SK-N-SH treated with all-trans-retinoic acid at 6 μM for 48 hours (cell line): ENCODE results near the gene DCDC2C.

Source experiments
- OSR1 ChIP-seq: fragments of 250-450 bp; sonication (Bioruptor Pico); IDR thresholded peaks from 2 replicates; pipeline ENCODE4 v1.8.0; 2022; ENCODE audit warnings: moderate library complexity, mild to moderate bottlenecking, inconsistent platforms
- PATZ1 ChIP-seq: fragments of 250-450 bp; sonication (Bioruptor Pico); IDR thresholded peaks from 2 replicates; pipeline ENCODE4 v1.8.0; 2020; ENCODE audit warnings: mild to moderate bottlenecking, moderate library complexity, borderline replicate concordance
- TF ChIP-seq, protein P1 (sequence below): fragments of 250-450 bp; sonication (Bioruptor Pico); IDR thresholded peaks from 2 replicates; pipeline ENCODE4 v1.5.0; 2020; ENCODE audit warnings: mild to moderate bottlenecking, moderate library complexity
- TF ChIP-seq, protein P2 (sequence below): fragments of 250-450 bp; sonication (Bioruptor Pico); IDR thresholded peaks from 2 replicates; pipeline ENCODE4 v1.5.1; 2020; ENCODE audit warnings: low read depth, mild to moderate bottlenecking, moderate library complexity

- no peak for TF ChIP-seq PATZ1 (CRISPR knock-in tag)
- TF ChIP-seq, protein P1, sequence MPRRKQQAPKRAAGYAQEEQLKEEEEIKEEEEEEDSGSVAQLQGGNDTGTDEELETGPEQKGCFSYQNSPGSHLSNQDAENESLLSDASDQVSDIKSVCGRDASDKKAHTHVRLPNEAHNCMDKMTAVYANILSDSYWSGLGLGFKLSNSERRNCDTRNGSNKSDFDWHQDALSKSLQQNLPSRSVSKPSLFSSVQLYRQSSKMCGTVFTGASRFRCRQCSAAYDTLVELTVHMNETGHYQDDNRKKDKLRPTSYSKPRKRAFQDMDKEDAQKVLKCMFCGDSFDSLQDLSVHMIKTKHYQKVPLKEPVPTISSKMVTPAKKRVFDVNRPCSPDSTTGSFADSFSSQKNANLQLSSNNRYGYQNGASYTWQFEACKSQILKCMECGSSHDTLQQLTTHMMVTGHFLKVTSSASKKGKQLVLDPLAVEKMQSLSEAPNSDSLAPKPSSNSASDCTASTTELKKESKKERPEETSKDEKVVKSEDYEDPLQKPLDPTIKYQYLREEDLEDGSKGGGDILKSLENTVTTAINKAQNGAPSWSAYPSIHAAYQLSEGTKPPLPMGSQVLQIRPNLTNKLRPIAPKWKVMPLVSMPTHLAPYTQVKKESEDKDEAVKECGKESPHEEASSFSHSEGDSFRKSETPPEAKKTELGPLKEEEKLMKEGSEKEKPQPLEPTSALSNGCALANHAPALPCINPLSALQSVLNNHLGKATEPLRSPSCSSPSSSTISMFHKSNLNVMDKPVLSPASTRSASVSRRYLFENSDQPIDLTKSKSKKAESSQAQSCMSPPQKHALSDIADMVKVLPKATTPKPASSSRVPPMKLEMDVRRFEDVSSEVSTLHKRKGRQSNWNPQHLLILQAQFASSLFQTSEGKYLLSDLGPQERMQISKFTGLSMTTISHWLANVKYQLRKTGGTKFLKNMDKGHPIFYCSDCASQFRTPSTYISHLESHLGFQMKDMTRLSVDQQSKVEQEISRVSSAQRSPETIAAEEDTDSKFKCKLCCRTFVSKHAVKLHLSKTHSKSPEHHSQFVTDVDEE (CRISPR knock-in tag), result no peak
- TF ChIP-seq OSR1 (CRISPR knock-in tag), result no peak
- TF ChIP-seq, protein P2, sequence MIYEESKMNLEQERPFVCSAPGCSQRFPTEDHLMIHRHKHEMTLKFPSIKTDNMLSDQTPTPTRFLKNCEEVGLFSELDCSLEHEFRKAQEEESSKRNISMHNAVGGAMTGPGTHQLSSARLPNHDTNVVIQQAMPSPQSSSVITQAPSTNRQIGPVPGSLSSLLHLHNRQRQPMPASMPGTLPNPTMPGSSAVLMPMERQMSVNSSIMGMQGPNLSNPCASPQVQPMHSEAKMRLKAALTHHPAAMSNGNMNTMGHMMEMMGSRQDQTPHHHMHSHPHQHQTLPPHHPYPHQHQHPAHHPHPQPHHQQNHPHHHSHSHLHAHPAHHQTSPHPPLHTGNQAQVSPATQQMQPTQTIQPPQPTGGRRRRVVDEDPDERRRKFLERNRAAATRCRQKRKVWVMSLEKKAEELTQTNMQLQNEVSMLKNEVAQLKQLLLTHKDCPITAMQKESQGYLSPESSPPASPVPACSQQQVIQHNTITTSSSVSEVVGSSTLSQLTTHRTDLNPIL (CRISPR knock-in tag), result no peak
Measured at GRCh38 chr2:3708576-3708975, 5.2 kb downstream of the DCDC2C start.
